Measurements from ENCODE around the gene TRPV6. TPM values are rescaled to one million over a fixed set of nuclear protein-coding genes. Genes with fewer than 3 reads are reported as not detected.

Gene TRPV6
- total and polyA plus RNA-seq, 4 donors = 0.32 to 1.5 (median 0.36) TPM; not detected in 1

GRCh38 chr7:142871260-142872105, 14.1 kb downstream of the TRPV6 start:
- H3K27me3 ChIP-seq (ENCODE audit: control insufficient read depth in 4 of 4, insufficient read depth in 4 of 4, low read length in 3 of 4) = no peaks in the 10 kb centered on the region
- no peak overlapping the region for H3K9ac ChIP-seq (ENCODE audit: low read depth in 1 of 2, low read length in 2 of 2)
- H3K4me1 ChIP-seq (ENCODE audit: control insufficient read depth in 4 of 4, insufficient read depth in 4 of 4, low read length in 3 of 4) = no peaks in the 10 kb centered on the region
- H3K9me3 ChIP-seq (ENCODE audit: control insufficient read depth in 4 of 4, low read length in 3 of 4) = no peaks in the 10 kb centered on the region
- no peak overlapping the region for H3K4me3 ChIP-seq (ENCODE audit: low read depth in 1 of 3, low read length in 3 of 3)
- H3K36me3 ChIP-seq (ENCODE audit: control insufficient read depth in 4 of 4, insufficient read depth in 3 of 4, low read depth in 1 of 4, low read length in 3 of 4) = no peaks in the 10 kb centered on the region
- 92% methylated on average over 23 of the region's 23 CpGs for WGBS
- H3K27ac ChIP-seq (ENCODE audit: low read depth in 1 of 2, low read length in 2 of 2) = no peak overlapping the region
- TF ChIP-seq, protein P1, sequence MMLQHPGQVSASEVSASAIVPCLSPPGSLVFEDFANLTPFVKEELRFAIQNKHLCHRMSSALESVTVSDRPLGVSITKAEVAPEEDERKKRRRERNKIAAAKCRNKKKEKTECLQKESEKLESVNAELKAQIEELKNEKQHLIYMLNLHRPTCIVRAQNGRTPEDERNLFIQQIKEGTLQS (IDR thresholded peaks at IDR 0.05) = no peak
- TF ChIP-seq TAF1 (conservative IDR thresholded peaks at IDR 0.05) (no peak), RXRA (IDR thresholded peaks at IDR 0.05) (no peak), NR2F2 (IDR thresholded peaks at IDR 0.05) (no peak), RAD21 (IDR thresholded peaks at IDR 0.05) (no peak), JUND (IDR thresholded peaks at IDR 0.05) (no peak), HNF4G (IDR thresholded peaks at IDR 0.05) (no peak), GABPA (IDR thresholded peaks at IDR 0.05 in 1 of 2, conservative IDR thresholded peaks at IDR 0.05 in 1 of 2) (no peak), CTCF (IDR thresholded peaks at IDR 0.05; ENCODE audit: low read depth, low read length, missing input control) (no peak), SP1 (IDR thresholded peaks at IDR 0.05) (no peak), MAX (IDR thresholded peaks at IDR 0.05) (no peak), EGR1 (IDR thresholded peaks at IDR 0.05; ENCODE audit: low read depth in 2 of 2) (no peak)
- DNase-seq (ENCODE audit: low spot score) = no peak

DNA sequence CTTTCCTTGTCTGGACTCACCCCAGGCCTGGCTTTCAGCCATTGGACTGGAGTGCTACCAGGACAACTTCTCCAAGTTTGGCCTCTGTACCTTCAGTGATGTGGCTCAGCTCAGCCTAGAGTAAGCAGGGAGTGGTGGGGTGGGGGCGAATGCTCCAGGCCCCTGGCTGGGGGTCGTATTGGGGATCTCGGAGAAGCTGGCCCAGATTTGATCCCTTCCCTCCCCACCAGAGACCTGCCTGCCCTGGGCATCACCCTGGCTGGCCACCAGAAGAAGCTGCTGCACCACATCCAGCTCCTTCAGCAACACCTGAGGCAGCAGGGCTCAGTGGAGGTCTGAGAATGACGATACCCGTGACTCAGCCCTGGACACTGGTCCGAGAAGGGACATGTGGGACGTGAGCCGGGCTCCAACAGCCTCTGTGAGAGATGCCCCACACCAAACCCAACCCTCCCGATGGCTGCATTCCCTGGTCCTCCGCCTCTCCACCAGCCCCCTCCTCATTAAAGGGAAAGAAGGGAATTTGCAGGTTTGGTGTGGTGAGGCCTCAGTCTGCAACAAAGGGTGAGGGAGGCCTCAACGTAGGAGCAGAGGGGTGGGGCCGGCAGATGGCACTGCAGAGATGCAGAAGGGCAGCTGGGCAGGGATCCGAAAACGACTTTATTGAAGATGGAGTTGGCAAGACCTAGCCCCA, 14.8 kb downstream of the TRPV6 start:
- no peak for DNase-seq (ENCODE audit: low spot score)

GRCh38 chr7:142870147-142870559, 15.4 kb downstream of the TRPV6 start:
- Histone ChIP-seq H3K27ac (ENCODE audit: low read depth in 1 of 2, low read length in 2 of 2) (no peak overlapping the region), H3K4me3 (ENCODE audit: low read depth in 1 of 3, low read length in 3 of 3) (no peak overlapping the region), H3K36me3 (ENCODE audit: control insufficient read depth in 4 of 4, insufficient read depth in 3 of 4, low read depth in 1 of 4, low read length in 3 of 4) (no peaks in the 10 kb centered on the region), H3K9me3 (ENCODE audit: control insufficient read depth in 4 of 4, low read length in 3 of 4) (no peaks in the 10 kb centered on the region), H3K4me1 (ENCODE audit: control insufficient read depth in 4 of 4, insufficient read depth in 4 of 4, low read length in 3 of 4) (no peaks in the 10 kb centered on the region), H3K27me3 (ENCODE audit: control insufficient read depth in 4 of 4, insufficient read depth in 4 of 4, low read length in 3 of 4) (no peaks in the 10 kb centered on the region), H3K9ac (ENCODE audit: low read depth in 1 of 2, low read length in 2 of 2) (no peak overlapping the region)
- WGBS = 85% methylated on average over 8 of the region's 8 CpGs
- DNase-seq (ENCODE audit: low spot score) = no peak
- no peak for TF ChIP-seq TAF1 (conservative IDR thresholded peaks at IDR 0.05)
- TF ChIP-seq REST (IDR thresholded peaks at IDR 0.05) = no peak
- TF ChIP-seq ZBTB33 (IDR thresholded peaks at IDR 0.05) = no peak
- no peak for TF ChIP-seq HNF4G (IDR thresholded peaks at IDR 0.05)
- TF ChIP-seq, protein P1 (IDR thresholded peaks at IDR 0.05) = no peak
- TF ChIP-seq NR2F2 (IDR thresholded peaks at IDR 0.05) = no peak
- TF ChIP-seq RXRA (IDR thresholded peaks at IDR 0.05) = no peak
- no peak for TF ChIP-seq HNF4A (conservative IDR thresholded peaks at IDR 0.05)
- TF ChIP-seq FOXA2 (IDR thresholded peaks at IDR 0.05) = no peak

More for the DNA sequence above, 14.8 kb downstream of the TRPV6 start:
- H3K9me3 ChIP-seq (ENCODE audit: control insufficient read depth in 4 of 4, low read length in 3 of 4) = no peaks in the 10 kb centered on the region
- H3K4me1 ChIP-seq (ENCODE audit: control insufficient read depth in 4 of 4, insufficient read depth in 4 of 4, low read length in 3 of 4) = no peaks in the 10 kb centered on the region
- H3K27ac ChIP-seq (ENCODE audit: low read depth in 1 of 2, low read length in 2 of 2) = no peak overlapping the region
- H3K9ac ChIP-seq (ENCODE audit: low read depth in 1 of 2, low read length in 2 of 2) = no peak overlapping the region
- H3K36me3 ChIP-seq (ENCODE audit: control insufficient read depth in 4 of 4, insufficient read depth in 3 of 4, low read depth in 1 of 4, low read length in 3 of 4) = no peaks in the 10 kb centered on the region
- H3K27me3 ChIP-seq (ENCODE audit: control insufficient read depth in 4 of 4, insufficient read depth in 4 of 4, low read length in 3 of 4) = no peaks in the 10 kb centered on the region
- no peak for TF ChIP-seq NR2F2 (IDR thresholded peaks at IDR 0.05)
- TF ChIP-seq RXRA (IDR thresholded peaks at IDR 0.05) = no peak
- TF ChIP-seq RAD21 (IDR thresholded peaks at IDR 0.05) = no peak
- no peak for TF ChIP-seq JUND (IDR thresholded peaks at IDR 0.05)
- no peak for TF ChIP-seq FOXA2 (IDR thresholded peaks at IDR 0.05)
- TF ChIP-seq YY1 (IDR thresholded peaks at IDR 0.05) = no peak
- no peak for TF ChIP-seq EGR1 (IDR thresholded peaks at IDR 0.05; ENCODE audit: low read depth in 2 of 2)
- H3K4me3 ChIP-seq (ENCODE audit: low read depth in 1 of 3, low read length in 3 of 3) = no peak overlapping the region
- 91% methylated on average over 14 of the region's 14 CpGs for WGBS

Measured in liver (tissue), 9 donors.